Activated CD8-positive, alpha-beta T cell treated with anti-CD3 and anti-CD28 coated beads for 36 hours (primary cell): Measurements from ENCODE around the gene MICAL3. TPM values are rescaled to one million over a fixed set of nuclear protein-coding genes. Genes with fewer than 3 reads are reported as not detected.
A peak's percentile ranks its signal among the peaks of the same experiment; 100 is the strongest.

Experiments used
- ATAC-seq: fragments of 200-7000 bp; cut with Tn5 transposase; one replicate; pipeline ENCODE4 v1.10.0; 2021; ENCODE audit warnings: mild to moderate bottlenecking, moderate library complexity
- CTCF ChIA-PET: fragments of 350-600 bp; sonication (Branson Sonifier 250); formaldehyde crosslinking; loops from one replicate; lab custom pipeline; 2021; ENCODE audit warnings: antibody characterized with exemption; lab: Charles Lee
- POLR2A ChIA-PET: fragments of 350-600 bp; sonication (Branson Sonifier 250); formaldehyde crosslinking; loops from one replicate; lab custom pipeline; 2021; ENCODE audit warnings: antibody characterized with exemption; lab: Charles Lee
- DNase-seq: peaks from one replicate; pipeline ENCODE4 v3.0.0-alpha.2; 2020
- H3K27ac Mint-ChIP-seq: one replicate; pipeline ENCODE4 v1.8.0; 2021; ENCODE audit warnings: mild to moderate bottlenecking, mixed read lengths
- H3K27me3 Mint-ChIP-seq: one replicate; pipeline ENCODE4 v1.8.0; 2021; ENCODE audit warnings: mixed read lengths
- H3K36me3 Mint-ChIP-seq: one replicate; pipeline ENCODE4 v1.8.0; 2021; ENCODE audit warnings: low read depth, mixed read lengths
- H3K4me1 Mint-ChIP-seq: one replicate; pipeline ENCODE4 v1.8.0; 2021; ENCODE audit warnings: low read depth, mixed read lengths
- H3K4me3 Mint-ChIP-seq: one replicate; pipeline ENCODE4 v1.8.0; 2021; ENCODE audit warnings: mild to moderate bottlenecking, moderate library complexity, mixed read lengths
- H3K9me3 Mint-ChIP-seq: one replicate; pipeline ENCODE4 v1.8.0; 2021; ENCODE audit warnings: mixed read lengths
- CTCF ChIP-seq: fragments of 200-600 bp; IDR thresholded peaks from one replicate; pipeline ENCODE4 v1.8.0; 2022; ENCODE audit warnings: antibody characterized with exemption, mild to moderate bottlenecking
- intact Hi-C: fragments of 100-400 bp; cut with micrococcal nuclease; formaldehyde crosslinking; loops from one replicate; pipeline ENCODE4 v1.10.0; 2022
- total RNA-seq, 2 experiments: library from RNA; stranded (reverse); gene quantifications; one replicate each; pipeline ENCODE4 v1.2.3, GENCODE V29; 2021

Gene MICAL3
- total RNA-seq, 2 experiments from 2014 or later = 31.6 to 32.4 TPM

- ChIA-PET CTCF (interaction anchor here (0.9 to 8.4 kb wide), 21 partner anchors 11 to 294 kb away, joined by 3 to 137 read pairs (median 6); no protein-coding TSS in a partner anchor), POLR2A (interaction anchor here (1.4 to 1.8 kb wide), 2 partner anchors 13 to 216 kb away, joined by 4 to 6 read pairs; no protein-coding TSS in a partner anchor)
- H3K27ac Mint-ChIP-seq = no peak overlapping the region
- H3K4me1 Mint-ChIP-seq = peaks cover 21% of the 10 kb centered on the region
- intact Hi-C loops = no loop called here
- no peak overlapping the region for H3K4me3 Mint-ChIP-seq
- peak; percentile 81 for DNase-seq
- peak; percentile 50 for ATAC-seq
- no peaks in the 10 kb centered on the region for H3K9me3 Mint-ChIP-seq
- peak; percentile 77 for TF ChIP-seq CTCF
- H3K27me3 Mint-ChIP-seq = no peaks in the 10 kb centered on the region
- H3K36me3 Mint-ChIP-seq = no peaks in the 10 kb centered on the region
Observed at GRCh38 chr22:17785185-17786184, 238.9 kb downstream of the MICAL3 start.

- Mint-ChIP-seq H3K27me3 (no peaks in the 10 kb centered on the region), H3K4me3 (no peak overlapping the region), H3K36me3 (no peaks in the 10 kb centered on the region), H3K27ac (no peak overlapping the region), H3K9me3 (no peaks in the 10 kb centered on the region), H3K4me1 (peaks cover 28% of the 10 kb centered on the region)
- intact Hi-C loops = loop anchor here (5.0 kb wide), 1 partner anchor 37 kb away; no protein-coding TSS in a partner anchor
- DNase-seq (no peak), ATAC-seq (no peak)
- TF ChIP-seq CTCF = no peak
- POLR2A ChIA-PET = interaction anchor here (1.1 to 1.8 kb wide), 3 partner anchors 12 to 216 kb away, joined by 3 to 6 read pairs (median 4); no protein-coding TSS in a partner anchor
- CTCF ChIA-PET = interaction anchor here (0.9 to 8.4 kb wide), 21 partner anchors 10 to 295 kb away, joined by 3 to 137 read pairs (median 6); partner anchors contain the start of gene BID
Observed at GRCh38 chr22:17784776-17785175, 239.6 kb downstream of the MICAL3 start.

GRCh38 chr22:17783773-17784480 lies 240.4 kb downstream of the MICAL3 start:
- Mint-ChIP-seq H3K4me3 (no peak overlapping the region), H3K9me3 (no peaks in the 10 kb centered on the region), H3K36me3 (no peaks in the 10 kb centered on the region), H3K27ac (no peak overlapping the region), H3K4me1 (peaks cover 37% of the 10 kb centered on the region), H3K27me3 (no peaks in the 10 kb centered on the region)
- no peak for TF ChIP-seq CTCF
- CTCF ChIA-PET = interaction anchor here (0.9 to 8.4 kb wide), 7 partner anchors 10 to 292 kb away, joined by 3 to 137 read pairs (median 5); partner anchors contain the start of gene BID
- ATAC-seq (no peak), DNase-seq (no peak)
- intact Hi-C loops = loop anchor here (5.0 kb wide), 1 partner anchor 37 kb away; no protein-coding TSS in a partner anchor
- POLR2A ChIA-PET = interaction anchor here (1.1 to 1.8 kb wide), 3 partner anchors 12 to 217 kb away, joined by 3 to 6 read pairs (median 4); no protein-coding TSS in a partner anchor

GRCh38 chr22:17783312-17783711 lies 241.0 kb downstream of the MICAL3 start:
- Mint-ChIP-seq H3K4me3 (no peak overlapping the region), H3K36me3 (no peaks in the 10 kb centered on the region), H3K9me3 (no peaks in the 10 kb centered on the region), H3K4me1 (peaks cover 43% of the 10 kb centered on the region), H3K27ac (no peak overlapping the region), H3K27me3 (no peaks in the 10 kb centered on the region)
- CTCF ChIA-PET = interaction anchor here (1.2 to 8.4 kb wide), 3 partner anchors 29 to 293 kb away, joined by 5 to 137 read pairs (median 25); no protein-coding TSS in a partner anchor
- intact Hi-C loops = loop anchor here (5.0 kb wide), 1 partner anchor 36 kb away; no protein-coding TSS in a partner anchor
- DNase-seq (no peak), ATAC-seq (no peak)
- POLR2A ChIA-PET = no interaction called here
- TF ChIP-seq CTCF = no peak
